GM19324 (cell line): ENCODE data around the gene TIGD4.

Experiments used
- ATAC-seq: cut with Tn5 transposase; IDR thresholded peaks from one replicate; pipeline ENCODE4 v1.9.1; 2021; ENCODE audit warnings: mild to moderate bottlenecking, moderate library complexity; ENCODE audit not compliant: unreplicated experiment, low FRiP score

Gene TIGD4

DNA sequence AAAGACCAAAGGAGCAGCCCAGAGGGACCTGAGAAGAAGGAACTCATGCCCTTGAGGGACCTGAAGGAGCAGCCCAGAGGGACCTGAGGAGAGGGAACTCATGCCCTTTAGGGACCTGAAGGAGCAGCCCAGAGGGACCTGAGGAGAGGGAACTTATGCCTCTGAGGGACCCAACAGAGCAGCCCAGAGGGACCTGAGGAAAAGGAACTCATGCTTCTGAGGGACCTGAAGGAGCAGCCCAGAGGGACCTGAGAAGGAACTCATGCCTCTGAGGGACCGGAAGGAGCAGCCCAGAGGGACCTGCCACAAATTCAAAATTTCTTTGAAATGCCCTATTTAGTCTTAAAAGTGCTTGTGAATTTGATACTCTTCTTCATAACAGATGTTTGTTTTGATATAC is 51.2 kb downstream of the TIGD4 start:
- ATAC-seq = no peak

DNA sequence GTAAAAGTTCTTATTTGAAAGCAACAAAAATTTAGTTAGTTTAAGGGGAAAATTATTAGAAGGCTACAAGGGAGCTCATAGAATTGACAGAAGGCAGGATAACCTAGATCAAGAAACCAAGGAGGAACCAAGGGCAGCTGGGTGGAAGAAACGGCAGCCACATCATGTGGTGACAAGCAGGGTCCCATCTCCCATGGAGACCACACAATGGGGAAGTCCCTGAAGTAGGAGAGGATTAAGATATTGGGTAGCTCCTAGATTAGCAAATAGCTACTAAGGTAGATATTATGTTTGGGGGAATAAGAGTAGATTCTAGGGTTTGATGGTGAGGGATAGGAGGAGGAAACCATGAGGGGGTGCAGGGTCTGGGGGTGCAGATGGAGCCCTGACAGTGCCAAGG is 51.7 kb downstream of the TIGD4 start:
- ATAC-seq = no peak

DNA sequence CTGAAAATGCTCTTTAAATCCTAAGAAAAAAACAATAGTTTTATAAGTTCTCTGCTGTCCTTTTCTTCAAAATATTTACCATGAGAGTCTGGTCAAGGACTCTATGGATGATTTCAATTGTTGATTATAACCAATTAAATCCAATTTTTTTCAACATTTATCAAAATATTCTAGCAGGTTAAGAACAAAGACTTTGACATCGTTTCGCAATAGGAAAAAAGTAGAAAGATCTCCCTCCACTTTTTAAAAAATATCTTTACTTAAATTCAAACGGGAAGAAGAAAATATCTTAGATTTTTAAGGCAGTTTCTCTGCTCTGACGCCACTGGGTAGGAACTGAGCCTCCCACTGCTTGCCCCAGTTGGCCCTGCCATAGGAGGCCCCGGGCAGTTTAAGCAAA is 55.0 kb downstream of the TIGD4 start:
- ATAC-seq = no peak

DNA sequence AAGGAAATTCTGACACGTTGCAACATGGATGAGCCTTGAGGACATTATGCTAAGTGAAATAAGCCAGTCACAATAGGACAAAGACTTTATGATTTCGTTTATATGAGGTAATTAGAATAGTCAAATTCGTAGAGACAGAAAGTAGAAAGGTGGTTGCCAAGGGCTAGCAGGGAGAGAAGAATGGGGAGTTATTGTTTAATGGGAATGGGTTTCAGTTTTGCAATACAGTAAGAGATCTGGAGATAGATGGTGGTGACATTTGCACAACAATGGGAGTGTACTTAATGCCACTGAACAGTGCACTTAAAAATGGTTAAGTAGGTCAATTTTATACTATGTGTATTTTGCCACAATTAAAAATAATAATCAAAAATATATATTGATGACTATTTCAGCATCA is 56.3 kb downstream of the TIGD4 start:
- no peak for ATAC-seq

DNA sequence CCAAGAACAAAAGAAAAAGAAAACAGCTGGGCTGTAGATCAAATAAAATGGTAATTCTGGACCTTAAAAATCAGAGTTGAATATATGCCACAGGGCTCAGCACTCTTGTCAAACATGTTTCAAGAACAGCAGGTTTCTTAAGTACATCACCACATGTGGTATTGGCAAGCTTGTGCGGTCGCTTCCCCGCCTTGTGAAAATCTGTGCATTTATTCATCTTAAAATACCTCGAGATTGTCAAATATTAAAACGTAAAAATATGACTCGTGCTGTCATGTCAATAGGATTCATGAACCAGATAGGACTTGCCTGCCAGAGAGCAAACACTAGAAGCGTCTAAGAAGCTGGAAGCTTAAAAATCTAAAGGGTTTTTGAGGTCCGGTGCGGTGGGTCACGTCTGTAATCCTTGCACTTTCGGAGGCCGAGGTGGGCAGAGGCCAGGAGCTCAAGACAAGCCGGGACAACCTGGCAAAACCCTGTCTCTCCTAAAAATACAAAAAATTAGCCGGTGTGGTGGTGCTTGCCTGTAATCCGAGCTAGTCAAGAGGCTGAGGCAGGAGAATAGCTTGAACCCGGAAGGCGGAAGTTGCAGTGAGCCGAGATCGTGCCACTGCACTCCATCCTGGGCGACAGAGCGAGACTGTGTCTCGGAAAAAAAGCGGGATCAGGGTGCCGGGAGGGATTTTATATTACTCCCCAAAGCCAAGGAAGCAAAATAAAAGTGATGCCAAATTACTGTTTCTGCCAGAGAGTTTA is 59.6 kb downstream of the TIGD4 start:
- ATAC-seq = no peak
